H7 (cell line): Measurements from ENCODE around the gene AATK. TPM values are rescaled to one million over a fixed set of nuclear protein-coding genes. Genes with fewer than 3 reads are reported as not detected.

Experiments used
- DNase-seq: peaks from one replicate; pipeline ENCODE4 v3.0.0; 2012
- H3K27me3 ChIP-seq: 2 replicates; pipeline ENCODE4 v1.6.0; 2011; ENCODE audit warnings: mild to moderate bottlenecking, low read length; ENCODE audit not compliant: control insufficient read depth, insufficient read depth
- H3K36me3 ChIP-seq: replicated peaks from 2 replicates; pipeline ENCODE4 v1.5.1; 2011; ENCODE audit warnings: low read length; ENCODE audit not compliant: control insufficient read depth, insufficient read depth
- H3K4me3 ChIP-seq: 2 replicates; pipeline ENCODE4 v1.5.1; 2011; ENCODE audit warnings: low read depth, mild to moderate bottlenecking, control low read depth, low read length, moderate library complexity; ENCODE audit not compliant: insufficient read depth
- total RNA-seq: library from RNA; depleted of rRNA; stranded (reverse); fragments of >200 nt; shearing (Covaris generic); gene quantifications from 2 replicates; pipeline ENCODE4 v1.2.3, GENCODE V29; 2014

The AATK gene
- total RNA-seq, 1 experiment from 2014 or later = 1.5 TPM

- Histone ChIP-seq H3K36me3 (peaks cover 3% of the 10 kb centered on the region; the same call in 1 of the 2 replicates), H3K4me3 (no peak overlapping the region), H3K27me3 (no peaks in the 10 kb centered on the region)
- DNase-seq = no peak
Measured at GRCh38 chr17:81191116-81191515, 25.1 kb upstream of the AATK start.

- Histone ChIP-seq H3K4me3 (no peak overlapping the region), H3K36me3 (peaks cover 3% of the 10 kb centered on the region; the same call in 1 of the 2 replicates)
- DNase-seq = no peak
Measured at GRCh38 chr17:81190591-81190990, 24.6 kb upstream of the AATK start.

GRCh38 chr17:81189670-81190530 is 23.9 kb upstream of the AATK start:
- H3K27me3 ChIP-seq = no peaks in the 10 kb centered on the region
- peak; percentile 85 for DNase-seq
- peaks cover 3% of the 10 kb centered on the region; the same call in 1 of the 2 replicates for H3K36me3 ChIP-seq
- no peak overlapping the region for H3K4me3 ChIP-seq

More at GRCh38 chr17:81190591-81190990, 24.6 kb upstream of the AATK start:
- no peaks in the 10 kb centered on the region for H3K27me3 ChIP-seq

- DNase-seq = no peak
- Histone ChIP-seq H3K4me3 (no peak overlapping the region), H3K36me3 (peaks cover 3% of the 10 kb centered on the region; the same call in 1 of the 2 replicates), H3K27me3 (no peaks in the 10 kb centered on the region)
Measured at GRCh38 chr17:81189016-81189415, 23.0 kb upstream of the AATK start.

- DNase-seq = no peak
- no peak overlapping the region for H3K4me3 ChIP-seq
Measured at GRCh38 chr17:81188491-81188840, 22.4 kb upstream of the AATK start.

GRCh38 chr17:81187586-81188490 is 21.8 kb upstream of the AATK start:
- Histone ChIP-seq H3K4me3 (no peak overlapping the region), H3K27me3 (no peaks in the 10 kb centered on the region), H3K36me3 (peaks cover 3% of the 10 kb centered on the region; the same call in 1 of the 2 replicates)
- DNase-seq = no peak

More at GRCh38 chr17:81188491-81188840, 22.4 kb upstream of the AATK start:
- no peaks in the 10 kb centered on the region for H3K27me3 ChIP-seq
- H3K36me3 ChIP-seq = peaks cover 3% of the 10 kb centered on the region; the same call in 1 of the 2 replicates

- peaks cover 3% of the 10 kb centered on the region; the same call in 1 of the 2 replicates for H3K36me3 ChIP-seq
- no peaks in the 10 kb centered on the region for H3K27me3 ChIP-seq
- DNase-seq = no peak
- no peak overlapping the region for H3K4me3 ChIP-seq
Measured at GRCh38 chr17:81187120-81187519, 21.1 kb upstream of the AATK start.

GRCh38 chr17:81186203-81186602 is 20.2 kb upstream of the AATK start:
- DNase-seq = no peak
- Histone ChIP-seq H3K4me3 (no peak overlapping the region), H3K27me3 (no peaks in the 10 kb centered on the region), H3K36me3 (peaks cover 3% of the 10 kb centered on the region; the same call in 1 of the 2 replicates)

GRCh38 chr17:81184555-81184954 is 18.5 kb upstream of the AATK start:
- DNase-seq = peak; percentile 92
- Histone ChIP-seq H3K4me3 (no peak overlapping the region), H3K36me3 (peaks cover 3% of the 10 kb centered on the region; the same call in 1 of the 2 replicates), H3K27me3 (no peaks in the 10 kb centered on the region)

GRCh38 chr17:81183807-81184206 is 17.8 kb upstream of the AATK start:
- no peak for DNase-seq
- Histone ChIP-seq H3K4me3 (no peak overlapping the region), H3K27me3 (no peaks in the 10 kb centered on the region), H3K36me3 (no peaks in the 10 kb centered on the region)

GRCh38 chr17:81183316-81183715 is 17.3 kb upstream of the AATK start:
- no peak for DNase-seq
- Histone ChIP-seq H3K36me3 (no peaks in the 10 kb centered on the region), H3K27me3 (no peaks in the 10 kb centered on the region), H3K4me3 (no peak overlapping the region)

GRCh38 chr17:81182596-81182995 is 16.6 kb upstream of the AATK start:
- no peaks in the 10 kb centered on the region for H3K36me3 ChIP-seq
- H3K4me3 ChIP-seq = no peak overlapping the region
- DNase-seq = no peak
- no peaks in the 10 kb centered on the region for H3K27me3 ChIP-seq

- no peaks in the 10 kb centered on the region for H3K36me3 ChIP-seq
- no peak overlapping the region for H3K4me3 ChIP-seq
- DNase-seq = no peak
- no peaks in the 10 kb centered on the region for H3K27me3 ChIP-seq
Measured at GRCh38 chr17:81181811-81182185, 15.8 kb upstream of the AATK start.

- no peak for DNase-seq
- Histone ChIP-seq H3K36me3 (no peaks in the 10 kb centered on the region), H3K27me3 (no peaks in the 10 kb centered on the region), H3K4me3 (no peak overlapping the region)
Measured at GRCh38 chr17:81180836-81181810, 15.1 kb upstream of the AATK start.
